Choroid plexus epithelial cell (primary cell): Measurements from ENCODE around the gene UTS2R.

Experiments used
- DNase-seq: peaks from one replicate; pipeline ENCODE4 v3.0.0-alpha.2; 2010; ENCODE audit warnings: low read depth
- H3K4me3 ChIP-seq: 2 replicates; pipeline ENCODE4 v1.5.1; 2011; ENCODE audit warnings: low read depth, mild to moderate bottlenecking, control low read depth, low read length, moderate library complexity
- TF ChIP-seq, protein P1 (sequence below): conservative IDR thresholded peaks from 2 replicates; pipeline ENCODE4 v1.5.1; 2011; ENCODE audit warnings: low read depth, mild to moderate bottlenecking, control low read depth, inconsistent platforms, low read length, moderate library complexity

The UTS2R gene

DNA sequence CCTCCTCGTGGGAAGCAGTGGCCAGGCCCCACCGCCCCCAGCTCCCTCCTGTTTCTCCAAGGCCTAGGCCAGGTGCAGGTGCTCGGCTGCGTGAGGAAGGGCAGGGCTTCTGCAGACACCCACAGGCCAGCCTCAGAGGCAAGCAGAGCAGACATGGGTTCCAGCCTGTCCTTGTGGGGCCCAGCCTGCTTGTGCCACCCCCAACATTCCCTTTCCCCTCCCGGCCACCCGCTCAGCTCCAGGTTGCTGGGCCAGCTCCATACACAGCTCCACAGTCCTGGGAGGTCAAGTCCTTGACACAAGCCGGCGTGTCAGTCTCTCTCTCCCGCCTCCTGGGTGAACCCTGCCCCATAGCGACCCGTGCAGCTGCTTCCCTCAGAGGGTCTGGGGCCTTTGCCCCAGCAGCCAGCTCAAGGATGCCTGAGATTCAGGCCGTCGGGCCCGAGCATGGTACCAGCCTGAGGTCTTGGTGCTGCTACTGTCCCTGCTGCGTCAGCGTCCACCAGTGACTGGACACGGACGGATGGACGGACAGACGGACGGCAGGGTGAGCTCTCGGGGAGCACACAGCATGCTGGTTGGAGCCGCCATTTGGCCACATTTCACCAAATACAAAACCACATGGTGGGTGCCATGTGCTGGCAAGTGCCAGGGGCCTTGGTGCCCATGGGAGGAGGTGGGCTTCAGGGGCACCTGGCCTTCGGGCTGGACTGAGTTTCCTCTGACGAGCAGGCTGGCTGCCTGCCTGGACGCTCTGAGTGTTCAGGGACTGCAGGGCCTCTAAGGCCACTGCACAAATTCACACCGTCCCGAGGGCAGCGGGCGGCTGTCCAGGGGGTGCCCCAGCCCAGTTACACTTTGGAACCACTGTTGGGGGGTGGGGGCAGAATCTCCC, 46.0 kb upstream of the UTS2R start:
- no peak overlapping the region for H3K4me3 ChIP-seq
- TF ChIP-seq, protein P1, sequence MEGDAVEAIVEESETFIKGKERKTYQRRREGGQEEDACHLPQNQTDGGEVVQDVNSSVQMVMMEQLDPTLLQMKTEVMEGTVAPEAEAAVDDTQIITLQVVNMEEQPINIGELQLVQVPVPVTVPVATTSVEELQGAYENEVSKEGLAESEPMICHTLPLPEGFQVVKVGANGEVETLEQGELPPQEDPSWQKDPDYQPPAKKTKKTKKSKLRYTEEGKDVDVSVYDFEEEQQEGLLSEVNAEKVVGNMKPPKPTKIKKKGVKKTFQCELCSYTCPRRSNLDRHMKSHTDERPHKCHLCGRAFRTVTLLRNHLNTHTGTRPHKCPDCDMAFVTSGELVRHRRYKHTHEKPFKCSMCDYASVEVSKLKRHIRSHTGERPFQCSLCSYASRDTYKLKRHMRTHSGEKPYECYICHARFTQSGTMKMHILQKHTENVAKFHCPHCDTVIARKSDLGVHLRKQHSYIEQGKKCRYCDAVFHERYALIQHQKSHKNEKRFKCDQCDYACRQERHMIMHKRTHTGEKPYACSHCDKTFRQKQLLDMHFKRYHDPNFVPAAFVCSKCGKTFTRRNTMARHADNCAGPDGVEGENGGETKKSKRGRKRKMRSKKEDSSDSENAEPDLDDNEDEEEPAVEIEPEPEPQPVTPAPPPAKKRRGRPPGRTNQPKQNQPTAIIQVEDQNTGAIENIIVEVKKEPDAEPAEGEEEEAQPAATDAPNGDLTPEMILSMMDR, result no peak
- DNase-seq, result no peak

DNA sequence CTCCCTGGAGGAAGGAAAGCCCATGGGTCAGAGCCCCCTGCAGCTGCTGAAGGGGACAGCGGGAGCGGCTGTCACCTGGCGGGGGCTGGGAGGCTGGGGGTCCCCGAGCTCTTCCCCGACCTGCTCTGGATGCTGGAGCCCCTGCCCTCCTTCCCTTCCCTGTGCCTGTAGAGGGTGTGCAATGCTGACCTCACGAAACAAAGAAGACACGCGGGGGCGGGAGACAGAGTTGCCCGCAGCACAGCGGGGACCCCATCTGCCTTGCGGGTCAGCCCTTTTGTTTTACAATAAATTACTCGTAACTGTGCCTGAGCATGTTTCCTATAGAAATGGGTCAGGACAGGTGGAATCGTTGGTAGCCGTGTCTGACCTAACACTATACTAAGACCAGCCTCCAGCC, 44.3 kb upstream of the UTS2R start:
- DNase-seq, result no peak
- no peak overlapping the region for H3K4me3 ChIP-seq
- TF ChIP-seq, protein P1, result no peak

DNA sequence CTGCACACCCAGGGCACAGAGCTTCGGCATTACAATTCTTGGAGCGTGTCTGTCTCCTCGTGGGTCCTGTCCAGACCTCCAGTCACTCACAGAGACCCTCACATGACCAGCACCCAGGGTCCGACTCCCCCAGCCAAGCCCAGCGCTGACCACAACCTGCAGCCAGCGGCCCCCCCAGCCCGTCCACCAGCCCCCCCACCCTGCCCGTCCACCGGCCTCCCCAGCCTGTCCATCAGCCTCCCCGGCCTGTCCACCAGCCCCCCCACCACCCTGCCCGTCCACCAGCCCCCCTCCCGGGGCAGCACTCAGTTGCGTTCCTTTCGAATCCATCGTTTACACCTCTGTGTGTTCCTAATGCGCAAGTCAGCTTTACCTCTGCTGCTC, 43.8 kb upstream of the UTS2R start:
- H3K4me3 ChIP-seq, result no peak overlapping the region
- no peak for DNase-seq
- TF ChIP-seq, protein P1, result no peak

DNA sequence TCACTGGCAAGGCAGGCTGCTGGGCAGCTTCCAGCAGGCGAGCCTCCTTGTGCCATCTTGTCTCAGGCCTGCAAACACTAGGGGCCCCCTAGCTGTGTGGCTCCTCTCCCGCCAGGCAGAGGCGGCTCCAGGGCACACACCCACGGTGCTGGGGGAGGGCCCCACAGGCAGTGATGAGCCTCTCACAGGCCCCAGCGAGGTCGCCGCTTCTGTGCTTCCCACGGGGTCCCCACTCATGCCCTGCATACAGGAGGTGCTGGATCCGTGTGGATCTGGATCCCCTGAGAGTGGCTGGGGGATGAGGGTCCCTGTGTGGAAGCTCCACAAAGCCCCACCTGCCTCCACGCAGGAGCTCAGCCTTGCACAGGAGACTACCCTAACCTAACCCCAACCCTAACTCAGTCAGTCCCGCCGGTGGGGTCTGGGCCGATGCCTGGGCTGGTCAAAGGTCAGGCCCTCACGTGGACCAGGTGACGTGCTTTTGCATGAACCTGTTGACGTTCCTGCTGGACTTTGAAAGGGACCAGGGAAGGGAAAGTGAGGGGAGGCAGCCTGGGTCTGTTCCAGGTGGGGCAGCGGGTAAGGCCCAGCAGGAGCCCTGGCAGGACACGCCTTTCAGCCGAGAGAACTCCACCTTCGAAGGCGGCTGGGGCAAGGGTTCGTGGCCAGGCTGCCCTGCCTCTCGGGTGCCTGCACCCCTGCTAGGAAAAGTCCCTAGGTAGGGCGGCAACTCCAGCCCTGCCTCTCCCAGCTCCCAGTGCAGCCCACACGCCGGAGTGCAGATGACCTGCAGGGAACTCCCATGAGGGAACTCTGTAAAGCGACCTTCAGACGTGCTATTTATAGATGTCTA, 43.2 kb upstream of the UTS2R start:
- H3K4me3 ChIP-seq, result no peak overlapping the region
- TF ChIP-seq, protein P1, result peak; percentile 14
- DNase-seq, result no peak

DNA sequence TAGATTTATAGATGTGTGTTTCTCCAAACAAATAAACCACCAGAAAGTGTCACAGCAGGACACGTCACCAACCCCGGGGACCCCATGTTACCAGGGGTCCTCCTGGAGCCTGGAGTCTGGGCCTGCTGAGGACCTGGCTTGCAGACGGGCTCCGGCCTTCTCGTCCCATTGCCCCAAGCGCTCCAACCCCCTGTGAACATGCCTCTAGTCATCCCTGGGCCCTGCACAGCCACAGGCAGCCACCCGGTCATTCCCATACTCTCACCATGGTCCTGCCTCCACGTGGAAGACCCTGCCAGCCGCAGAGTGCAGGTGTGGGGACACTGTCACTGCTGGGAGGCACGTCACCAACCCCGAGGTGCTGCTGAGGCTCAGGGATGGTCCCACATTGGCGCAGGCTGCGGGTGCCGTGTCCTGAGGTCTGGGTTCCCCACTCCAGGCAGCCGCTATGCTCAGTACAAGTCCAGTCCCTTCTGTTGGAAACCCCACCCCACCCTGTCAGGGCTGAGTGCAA, 42.5 kb upstream of the UTS2R start:
- DNase-seq, result no peak
- TF ChIP-seq, protein P1, result no peak

DNA sequence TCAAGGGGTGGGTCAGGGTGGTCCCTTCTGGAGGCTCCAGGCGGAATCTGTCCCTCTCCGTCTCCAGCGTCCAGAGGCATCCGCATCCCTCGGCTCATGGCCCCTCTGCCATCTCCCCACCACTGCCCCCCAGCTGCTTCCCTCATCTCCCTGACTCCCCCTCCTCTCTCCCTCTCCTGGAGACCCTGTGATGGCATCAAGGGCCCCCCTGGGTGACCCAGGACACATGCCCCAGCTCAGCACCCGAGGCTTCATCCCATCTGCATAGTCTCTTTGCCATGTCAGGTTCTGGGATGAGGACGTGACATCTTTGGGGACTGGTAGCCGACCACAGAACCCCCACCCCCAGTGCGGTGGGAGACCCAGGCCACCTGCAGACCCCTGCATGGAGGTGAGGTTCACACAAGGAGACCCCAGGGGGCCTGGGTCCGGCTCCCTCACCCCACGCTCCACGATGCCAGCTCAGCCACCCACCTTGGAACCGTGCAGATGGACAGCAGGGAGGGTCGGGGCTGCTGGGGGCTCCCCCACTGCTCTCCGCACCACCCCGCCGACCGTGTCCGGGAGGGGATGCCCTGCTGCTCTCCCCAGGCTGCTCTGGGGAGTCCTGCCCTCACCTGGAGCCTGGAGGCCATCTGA, 41.8 kb upstream of the UTS2R start:
- DNase-seq, result no peak
- TF ChIP-seq, protein P1, result no peak
- H3K4me3 ChIP-seq, result no peak overlapping the region

More for the DNA sequence above, 42.5 kb upstream of the UTS2R start:
- no peak overlapping the region for H3K4me3 ChIP-seq
